Gastroesophageal sphincter (tissue), 4 donors: Measurements from ENCODE around the gene NAALADL2. TPM values are rescaled to one million over a fixed set of nuclear protein-coding genes. Genes with fewer than 3 reads are reported as not detected.

ENCODE experiments used
- ATAC-seq: fragments of 150-250 bp; one replicate; pipeline ENCODE4 v1.9.1; 2016; ENCODE audit warnings: mild to moderate bottlenecking, moderate library complexity
- H3K27ac ChIP-seq, 4 donors: fragments of 200-600 bp; sonication (generic) in 3 of 4; 1 replicate in 3 of 4; 2 replicates in 1 of 4; pipeline ENCODE4 v1.5.1; 2016 to 2019
- H3K27me3 ChIP-seq: fragments of 200-600 bp; sonication (generic); one replicate; pipeline ENCODE4 v1.5.1; 2019
- H3K36me3 ChIP-seq, 2 donors: fragments of 200-600 bp; sonication (generic); one replicate each; pipeline ENCODE4 v1.5.1; 2019; ENCODE audit warnings: control low read depth in 1 of 2
- H3K4me1 ChIP-seq, 3 donors: fragments of 200-600 bp; sonication (generic); 1 replicate in 2 of 3; 2 replicates in 1 of 3; pipeline ENCODE4 v1.5.1; 2016 to 2019; ENCODE audit warnings: control low read depth in 2 of 3
- H3K4me3 ChIP-seq, 2 donors: fragments of 200-600 bp; sonication (generic); one replicate each; pipeline ENCODE4 v1.5.1; 2019; ENCODE audit warnings: mild to moderate bottlenecking in 1 of 2, moderate library complexity in 1 of 2
- H3K9me3 ChIP-seq, 3 donors: fragments of 200-600 bp; sonication (generic); one replicate each; pipeline ENCODE4 v1.5.1; 2017 to 2019; ENCODE audit warnings: control low read depth in 2 of 3
- CTCF ChIP-seq, 4 experiments: fragments of 200-600 bp in 2 of 4; fragments of 450-650 bp in 2 of 4; sonication (generic) in 1 of 4; IDR thresholded peaks; one replicate each; pipeline ENCODE4 v1.5.1; 2017 to 2019; ENCODE audit warnings: antibody characterized with exemption in 4 of 4, mild to moderate bottlenecking in 2 of 4, moderate library complexity in 2 of 4
- EP300 ChIP-seq: sonication (generic); formaldehyde crosslinking; IDR thresholded peaks from one replicate; pipeline ENCODE4 v1.6.1; 2017; ENCODE audit warnings: antibody characterized with exemption, mild to moderate bottlenecking
- POLR2A ChIP-seq, 2 donors: fragments of 450-650 bp; IDR thresholded peaks; one replicate each; pipeline ENCODE4 v1.6.1; 2017; ENCODE audit warnings: antibody characterized with exemption in 2 of 2, mild to moderate bottlenecking in 2 of 2, moderate library complexity in 1 of 2
- POLR2AphosphoS5 ChIP-seq: sonication (generic); formaldehyde crosslinking; IDR thresholded peaks from one replicate; pipeline ENCODE4 v1.6.1; 2017; ENCODE audit warnings: antibody characterized with exemption
- WGBS, 2 donors: methylation state at CpG; one replicate each; pipeline ENCODE4 v1.1.5; 2018; ENCODE audit warnings: low coverage in 1 of 2; 5-methylcytosine and 5-hydroxymethylcytosine counted together
- total RNA-seq, 4 donors: library from RNA; depleted of rRNA; stranded (reverse); fragments of >200 nt; gene quantifications; one replicate each; pipeline ENCODE4 v1.1.0, GENCODE V29; 2016

Gene NAALADL2
- total RNA-seq, 4 donors from 2014 or later: 3.1 to 7.4 (median 6.2) TPM

GRCh38 chr3:175288621-175289020 lies 429.5 kb downstream of the NAALADL2 start:
- Histone ChIP-seq H3K36me3 (no peaks in the 10 kb centered on the region), H3K4me1 (no peaks in the 10 kb centered on the region), H3K27ac (no peak overlapping the region), H3K27me3 (no peaks in the 10 kb centered on the region), H3K4me3 (no peak overlapping the region), H3K9me3 (no peaks in the 10 kb centered on the region)
- TF ChIP-seq POLR2AphosphoS5 (no peak), CTCF (IDR thresholded peaks at IDR 0.05) (no peak), EP300 (no peak), POLR2A (IDR thresholded peaks at IDR 0.05) (no peak)
- 85 to 92% methylated on average over 4 of the region's 4 CpGs for WGBS, 2 donors
- no peak for ATAC-seq

DNA sequence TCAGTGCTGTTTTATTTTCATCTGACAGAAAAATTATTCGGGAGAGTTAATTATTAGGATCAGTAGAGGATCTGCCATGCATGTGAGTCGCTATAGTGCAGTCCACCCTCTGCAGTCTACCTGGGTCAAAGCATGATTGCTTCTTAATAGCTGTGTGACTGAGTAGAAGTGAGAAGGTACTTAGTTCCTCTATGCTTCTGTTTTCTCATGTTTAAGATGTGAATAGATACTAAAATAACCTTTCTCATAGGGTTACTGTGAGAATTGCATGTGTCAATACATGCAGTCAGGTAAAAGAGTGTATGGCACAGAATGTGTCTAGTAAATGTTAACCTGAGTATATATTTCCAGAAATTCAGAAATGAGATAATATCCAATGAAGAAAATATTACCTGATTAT lies 435.7 kb downstream of the NAALADL2 start:
- WGBS, 2 donors: 0 to 64% methylated on average over 1 to 2 of the region's 2 CpGs
- Histone ChIP-seq H3K36me3 (no peaks in the 10 kb centered on the region), H3K4me3 (no peak overlapping the region), H3K27ac (no peak overlapping the region), H3K27me3 (no peaks in the 10 kb centered on the region), H3K4me1 (no peaks in the 10 kb centered on the region), H3K9me3 (no peaks in the 10 kb centered on the region)
- no peak for ATAC-seq
- no peak for TF ChIP-seq CTCF (IDR thresholded peaks at IDR 0.05)
- no peak for TF ChIP-seq POLR2AphosphoS5
- TF ChIP-seq POLR2A (IDR thresholded peaks at IDR 0.05): no peak
- no peak for TF ChIP-seq EP300

DNA sequence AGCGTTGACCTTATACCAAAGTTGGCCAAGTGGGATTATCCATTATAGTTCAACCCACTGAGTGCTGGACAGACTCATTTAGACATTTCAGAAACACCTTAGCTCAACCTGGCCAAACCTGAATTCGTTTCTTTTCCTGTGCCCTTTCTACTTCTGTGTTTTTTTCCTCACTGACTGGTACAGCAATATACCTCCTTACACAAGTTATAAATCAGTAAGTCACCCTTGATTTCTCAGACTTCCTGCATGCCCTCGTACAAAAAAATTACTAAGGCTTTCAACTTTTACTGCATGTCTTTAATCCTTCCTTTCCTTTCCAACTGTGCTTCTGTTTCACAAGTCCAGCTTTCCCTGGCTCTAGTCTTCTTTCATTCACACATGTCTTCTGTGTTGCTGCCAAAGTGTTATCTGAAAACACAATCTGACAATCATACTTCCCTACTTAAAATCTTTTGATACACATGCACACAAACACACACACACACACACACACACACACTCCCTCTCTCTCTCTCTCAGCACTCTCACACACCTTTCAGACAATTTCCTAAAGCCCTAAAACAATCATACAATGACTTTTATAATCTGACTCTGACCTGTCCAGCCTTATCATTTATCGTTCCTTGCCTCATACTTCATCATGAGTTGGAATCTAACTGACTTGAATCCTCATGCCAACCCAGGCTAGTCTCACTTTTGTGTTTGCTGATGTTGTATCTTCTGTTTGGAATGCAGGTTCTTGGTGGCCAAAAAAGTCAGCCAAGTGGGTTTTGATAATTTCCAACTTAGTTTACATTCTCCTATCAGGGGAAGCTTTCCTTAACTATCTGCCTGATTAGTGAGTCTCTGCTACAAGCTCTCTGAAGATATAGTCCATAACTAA lies 436.4 kb downstream of the NAALADL2 start:
- Histone ChIP-seq H3K4me1 (no peaks in the 10 kb centered on the region), H3K4me3 (no peak overlapping the region), H3K36me3 (no peaks in the 10 kb centered on the region), H3K9me3 (no peaks in the 10 kb centered on the region), H3K27me3 (no peaks in the 10 kb centered on the region), H3K27ac (no peak overlapping the region)
- no peak for ATAC-seq
- 52 to 55% methylated on average over 4 of the region's 4 CpGs for WGBS, 2 donors
- no peak for TF ChIP-seq CTCF (IDR thresholded peaks at IDR 0.05)
- TF ChIP-seq POLR2AphosphoS5: no peak
- no peak for TF ChIP-seq EP300
- no peak for TF ChIP-seq POLR2A (IDR thresholded peaks at IDR 0.05)

GRCh38 chr3:175297216-175297615 lies 438.1 kb downstream of the NAALADL2 start:
- no peaks in the 10 kb centered on the region for H3K4me1 ChIP-seq
- H3K9me3 ChIP-seq: no peaks in the 10 kb centered on the region
- H3K4me3 ChIP-seq: no peak overlapping the region
- no peaks in the 10 kb centered on the region for H3K27me3 ChIP-seq
- ATAC-seq: no peak
- TF ChIP-seq POLR2A (IDR thresholded peaks at IDR 0.05) (no peak), POLR2AphosphoS5 (no peak), CTCF (IDR thresholded peaks at IDR 0.05) (no peak), EP300 (no peak)
- H3K36me3 ChIP-seq: no peaks in the 10 kb centered on the region
- H3K27ac ChIP-seq: no peak overlapping the region
- 65 to 76% methylated on average over 2 of the region's 2 CpGs for WGBS, 2 donors

GRCh38 chr3:175301741-175302140 lies 442.6 kb downstream of the NAALADL2 start:
- ATAC-seq: no peak
- Histone ChIP-seq H3K9me3 (no peaks in the 10 kb centered on the region), H3K4me1 (no peaks in the 10 kb centered on the region), H3K36me3 (no peaks in the 10 kb centered on the region), H3K27ac (no peak overlapping the region), H3K27me3 (no peaks in the 10 kb centered on the region), H3K4me3 (no peak overlapping the region)
- WGBS, 2 donors: 82 to 93% methylated on average over 3 of the region's 3 CpGs
- no peak for TF ChIP-seq EP300
- TF ChIP-seq CTCF (IDR thresholded peaks at IDR 0.05): no peak
- no peak for TF ChIP-seq POLR2A (IDR thresholded peaks at IDR 0.05)
- TF ChIP-seq POLR2AphosphoS5: no peak
